K562 (cell line): ENCODE measurements around the gene ARHGAP31. TPM values are rescaled to one million over a fixed set of nuclear protein-coding genes. Genes with fewer than 3 reads are reported as not detected.

Experiments
- ATAC-seq: fragments of 200-7000 bp; cut with Tn5 transposase; 3 replicates; pipeline ENCODE4 v1.9.1; 2020; ENCODE audit warnings: moderate library complexity
- BruUV-seq: library from RNA; stranded (reverse); fragments of 400-500 nt; replicated peaks from 2 replicates; lab custom pipeline; 2021; lab: Mats Ljungman, UMichigan
- CTCF ChIA-PET: fragments of 300-600 bp; formaldehyde crosslinking; extraction: SDS; loops from one replicate; lab custom pipeline; 2021; ENCODE audit warnings: low intra/inter-chr PET ratio; lab: Yijun Ruan, JAX
- POLR2A ChIA-PET: fragments of 300-600, 350-650 bp; sonication (Branson Sonifier 250); formaldehyde crosslinking; extraction: SDS; loops from one replicate; lab custom pipeline; 2021; ENCODE audit warnings: antibody characterized with exemption, inconsistent platforms; lab: Yijun Ruan, JAX
- DNase-seq, 4 experiments: peaks; one replicate each; pipeline versions ENCODE4 v3.0.0 to v3.0.0-alpha.2; 2011 to 2018; ENCODE audit warnings: low spot score in 3 of 4, mixed read lengths in 3 of 4; ENCODE audit errors: extremely low read depth in 1 of 4
- FAIRE-seq: peaks from 2 replicates; lab custom pipeline; 2011; peaks lifted over from hg19 to GRCh38; lab: Jason Lieb, UNC
- H2AFZ ChIP-seq: 2 replicates; pipeline ENCODE4 v1.6.0; 2011; ENCODE audit warnings: low read depth, low read length, control low read depth, inconsistent platforms
- H3K27ac ChIP-seq: fragments of 200-600 bp; 3 replicates; pipeline ENCODE4 v1.8.0; 2011; ENCODE audit warnings: low read depth, mild to moderate bottlenecking, control low read depth, inconsistent platforms, low read length, moderate library complexity, mixed read lengths; ENCODE audit errors: extremely low read depth
- H3K27me3 ChIP-seq, 2 experiments: fragments of 300-600 bp in 1 of 2; 2 replicates in 1 of 2; 3 replicates in 1 of 2; pipeline versions ENCODE4 v1.6.0 to v1.8.0; 2011; ENCODE audit warnings: inconsistent platforms in 2 of 2, low read length in 2 of 2, mild to moderate bottlenecking in 1 of 2, mixed read lengths in 1 of 2, moderate library complexity in 1 of 2; ENCODE audit not compliant: control insufficient read depth in 2 of 2, insufficient read depth in 2 of 2
- H3K36me3 ChIP-seq: fragments of 300-600 bp; 3 replicates; pipeline ENCODE4 v1.8.0; 2011; ENCODE audit warnings: mild to moderate bottlenecking, low read length, inconsistent platforms; ENCODE audit not compliant: control insufficient read depth, insufficient read depth
- H3K4me1 ChIP-seq, 2 experiments: fragments of 200-600 bp in 1 of 2; replicated peaks in 1 of 2; 2 replicates in 1 of 2; 3 replicates in 1 of 2; pipeline versions ENCODE4 v1.5.1 to v1.8.0; 2011; ENCODE audit warnings: inconsistent platforms in 2 of 2, low read length in 2 of 2, mild to moderate bottlenecking in 1 of 2, mixed read lengths in 1 of 2, moderate library complexity in 1 of 2; ENCODE audit not compliant: control insufficient read depth in 2 of 2, insufficient read depth in 2 of 2
- H3K4me2 ChIP-seq: 2 replicates; pipeline ENCODE4 v1.6.1; 2011; ENCODE audit warnings: low read length, control low read depth, inconsistent platforms, mixed read lengths; ENCODE audit not compliant: insufficient read depth
- H3K4me3 ChIP-seq: fragments of 200-600 bp; sonication (generic), shearing (Covaris generic); 2 replicates; pipeline ENCODE4 v1.5.1; 2016; ENCODE audit warnings: control low read depth, inconsistent platforms
- H3K79me2 ChIP-seq: fragments of 200-600 bp; 3 replicates; pipeline ENCODE4 v1.8.0; 2011; ENCODE audit warnings: low read length, inconsistent platforms; ENCODE audit not compliant: control insufficient read depth, insufficient read depth
- H3K9ac ChIP-seq, 2 experiments: 2 replicates each; pipeline versions ENCODE4 v1.6.0 to v1.6.1; 2011; ENCODE audit warnings: low read depth in 2 of 2, low read length in 2 of 2, control low read depth in 1 of 2, inconsistent platforms in 1 of 2, mild to moderate bottlenecking in 1 of 2, mixed read lengths in 1 of 2; ENCODE audit not compliant: insufficient read depth in 1 of 2
- H3K9me1 ChIP-seq: one replicate; pipeline ENCODE4 v1.6.0; 2011; ENCODE audit warnings: inconsistent platforms, mild to moderate bottlenecking, low read length, moderate library complexity; ENCODE audit not compliant: control insufficient read depth, insufficient read depth
- H3K9me3 ChIP-seq: replicated peaks from 2 replicates; pipeline ENCODE4 v1.5.1; 2011; ENCODE audit warnings: low read depth, low read length, inconsistent platforms; ENCODE audit not compliant: control insufficient read depth, insufficient read depth
- H4K20me1 ChIP-seq: replicated peaks from 2 replicates; pipeline ENCODE4 v1.6.1; 2011; ENCODE audit warnings: low read length, inconsistent platforms, mixed read lengths; ENCODE audit not compliant: control insufficient read depth, insufficient read depth
- CHD1 ChIP-seq: fragments of 200-600 bp; sonication (generic); IDR thresholded peaks from one replicate; pipeline ENCODE4 v1.6.1; 2012; ENCODE audit warnings: mild to moderate bottlenecking, moderate library complexity, low read length, inconsistent platforms
- E2F5 ChIP-seq: sonication (generic); formaldehyde crosslinking; IDR thresholded peaks from 2 replicates; pipeline ENCODE4 v1.8.0; 2022; ENCODE audit warnings: mild to moderate bottlenecking, missing genetic modification reagents
- EP300 ChIP-seq: IDR thresholded peaks from 2 replicates; pipeline ENCODE4 v1.6.1; 2012; ENCODE audit warnings: low read length, improper control_type of control experiment
- HINFP ChIP-seq: fragments of 450-650 bp; conservative IDR thresholded peaks from 2 replicates; pipeline ENCODE4 v1.6.1; 2016; ENCODE audit warnings: missing genetic modification characterization, low read depth, mild to moderate bottlenecking, control low read depth, missing compliant biosample characterization
- NR3C1 ChIP-seq: sonication (generic); formaldehyde crosslinking; IDR thresholded peaks from 2 replicates; pipeline ENCODE4 v1.8.1; 2022; ENCODE audit warnings: missing genetic modification reagents
- RAD21 ChIP-seq, 2 experiments: fragments of 250-450 bp in 1 of 2; fragments of 450-650 bp in 1 of 2; sonication (Bioruptor Pico) in 1 of 2; formaldehyde crosslinking in 1 of 2; IDR thresholded peaks in 1 of 2; conservative IDR thresholded peaks in 1 of 2; 2 replicates each; pipeline versions ENCODE4 v1.4.0 to v1.8.0; 2020 to 2022; ENCODE audit warnings: mild to moderate bottlenecking in 2 of 2, moderate library complexity in 1 of 2
- TFAM ChIP-seq: fragments of 250-450 bp; sonication (Bioruptor Pico); conservative IDR thresholded peaks from 2 replicates; pipeline ENCODE4 v1.5.0; 2021; ENCODE audit warnings: mild to moderate bottlenecking, moderate library complexity
- YBX1 ChIP-seq: fragments of 450-650 bp; IDR thresholded peaks from 2 replicates; pipeline ENCODE4 v1.7.1; 2016; ENCODE audit warnings: mild to moderate bottlenecking
- ZNF253 ChIP-seq: fragments of 250-450 bp; sonication (Bioruptor Pico); conservative IDR thresholded peaks from 2 replicates; pipeline ENCODE4 v1.6.1; 2021; ENCODE audit warnings: mild to moderate bottlenecking
- WGBS: fragments of 100-300 bp; shearing (Covaris generic); methylation state at CpG from one replicate; pipeline ENCODE4 v1.1.6; 2016; ENCODE audit warnings: low coverage, mixed read lengths; ENCODE audit not compliant: insufficient coverage; ENCODE audit errors: missing lambda C conversion rate; 5-methylcytosine and 5-hydroxymethylcytosine counted together
- in situ Hi-C: fragments of 300-500 bp; cut with MboI; formaldehyde crosslinking; loops from 4 replicates; pipeline ENCODE4 v1.15.0; 2018; ENCODE audit warnings: inconsistent platforms, mixed read lengths
- intact Hi-C: fragments of 100-400 bp; cut with micrococcal nuclease; formaldehyde crosslinking; loops from 2 replicates; pipeline ENCODE4 v1.14.2; 2022
- polyA plus RNA-seq, 8 experiments: library from polyadenylated mRNA; depleted of rRNA in 4 of 8; stranded (reverse) in 5 of 8; unstranded in 3 of 8; fragments of >200 nt; fragmentation: Nextera tagmentation in 2 of 8; fragmentation: Illumina TruSeq in 1 of 8; extraction: Ambion mirVana in 2 of 8; extraction: Trizol in 1 of 8; gene quantifications; 2 replicates each; pipeline versions ENCODE4 v1.2.1 to v1.2.3, GENCODE V29; 2011 to 2014; ENCODE audit warnings: inconsistent platforms in 1 of 8, missing spikeins in 1 of 8
- total RNA-seq, 7 experiments: library from RNA; depleted of rRNA in 6 of 7; stranded (reverse); fragments of >200 nt in 6 of 7; fragmentation: Illumina TruSeq in 2 of 7; extraction: Trizol in 2 of 7; gene quantifications; 2 replicates each; pipeline versions ENCODE4 v1.2.1 to v1.2.3, GENCODE V29; 2011 to 2021; ENCODE audit warnings: low replicate concordance in 1 of 7
- TF ChIP-seq, protein P1 (sequence below): fragments of 450-650 bp; formaldehyde crosslinking; IDR thresholded peaks from 2 replicates; pipeline ENCODE4 v1.4.0; 2020; ENCODE audit warnings: mild to moderate bottlenecking
- TF ChIP-seq, protein P2 (sequence below): sonication (generic); formaldehyde crosslinking; IDR thresholded peaks from 2 replicates; pipeline ENCODE4 v1.4.0; 2020; ENCODE audit warnings: mild to moderate bottlenecking, missing genetic modification reagents

The ARHGAP31 gene
- total and polyA plus RNA-seq, 9 of the 15 experiments (the other 6 are each of a cell fraction or from before 2014, with no cell fraction given) = under 0.01 to 0.13 (median 0.06) TPM; not detected in 5

DNA sequence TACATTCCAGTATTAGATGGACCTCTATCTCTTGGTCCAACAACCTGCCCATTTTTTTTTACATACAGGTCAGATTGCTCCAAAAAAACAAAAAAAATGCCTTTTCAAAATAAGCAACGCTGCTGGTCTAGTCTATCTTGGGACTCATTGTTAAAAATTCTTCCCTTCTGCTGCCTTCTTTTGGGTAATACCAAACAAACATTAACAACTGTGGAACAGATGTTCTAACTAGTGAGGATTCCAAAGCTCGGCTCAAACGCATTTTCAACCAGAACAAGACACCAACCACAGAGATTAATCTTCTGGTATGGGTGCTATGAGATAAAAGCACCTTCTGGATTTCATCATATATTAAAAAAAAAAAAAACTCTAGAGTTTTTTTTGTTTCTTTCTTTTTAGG, 24.7 kb downstream of the ARHGAP31 start:
- Histone ChIP-seq H3K27ac (no peak overlapping the region), H3K4me2 (no peak overlapping the region), H2AFZ (no peak overlapping the region), H3K4me3 (no peak overlapping the region), H3K79me2 (no peaks in the 10 kb centered on the region), H3K36me3 (no peaks in the 10 kb centered on the region), H3K9ac (no peak overlapping the region), H4K20me1 (no peaks in the 10 kb centered on the region), H3K27me3 (peaks cover 0 to 7% of the 10 kb centered on the region in 2 experiments; a peak in 2 of 5 replicates), H3K9me3 (no peaks in the 10 kb centered on the region), H3K9me1 (no peaks in the 10 kb centered on the region)
- intact Hi-C loops = no loop called here
- in situ Hi-C loops = no loop called here
- no TSS peak for BruUV-seq
- POLR2A ChIA-PET = interaction anchor here (1.2 kb wide), 1 partner anchor 14 kb away, joined by 3 read pairs; no protein-coding TSS in a partner anchor
- ATAC-seq = no peak
- DNase-seq = no peak
- TF ChIP-seq ZNF253 (CRISPR knock-in tag) = no peak
- no peak for TF ChIP-seq NR3C1 (CRISPR knock-in tag)
- TF ChIP-seq EP300 = no peak
- TF ChIP-seq RAD21 (CRISPR knock-in tag; conservative IDR thresholded peaks at IDR 0.05 in 1 of 2, IDR thresholded peaks at IDR 0.05 in 1 of 2) = no peak
- TF ChIP-seq E2F5 (CRISPR knock-in tag) = no peak
- TF ChIP-seq CHD1 = no peak
- no peak for TF ChIP-seq YBX1
- TF ChIP-seq, protein P1, sequence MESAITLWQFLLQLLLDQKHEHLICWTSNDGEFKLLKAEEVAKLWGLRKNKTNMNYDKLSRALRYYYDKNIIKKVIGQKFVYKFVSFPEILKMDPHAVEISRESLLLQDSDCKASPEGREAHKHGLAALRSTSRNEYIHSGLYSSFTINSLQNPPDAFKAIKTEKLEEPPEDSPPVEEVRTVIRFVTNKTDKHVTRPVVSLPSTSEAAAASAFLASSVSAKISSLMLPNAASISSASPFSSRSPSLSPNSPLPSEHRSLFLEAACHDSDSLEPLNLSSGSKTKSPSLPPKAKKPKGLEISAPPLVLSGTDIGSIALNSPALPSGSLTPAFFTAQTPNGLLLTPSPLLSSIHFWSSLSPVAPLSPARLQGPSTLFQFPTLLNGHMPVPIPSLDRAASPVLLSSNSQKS (CRISPR knock-in tag) = no peak
- TF ChIP-seq, protein P2, sequence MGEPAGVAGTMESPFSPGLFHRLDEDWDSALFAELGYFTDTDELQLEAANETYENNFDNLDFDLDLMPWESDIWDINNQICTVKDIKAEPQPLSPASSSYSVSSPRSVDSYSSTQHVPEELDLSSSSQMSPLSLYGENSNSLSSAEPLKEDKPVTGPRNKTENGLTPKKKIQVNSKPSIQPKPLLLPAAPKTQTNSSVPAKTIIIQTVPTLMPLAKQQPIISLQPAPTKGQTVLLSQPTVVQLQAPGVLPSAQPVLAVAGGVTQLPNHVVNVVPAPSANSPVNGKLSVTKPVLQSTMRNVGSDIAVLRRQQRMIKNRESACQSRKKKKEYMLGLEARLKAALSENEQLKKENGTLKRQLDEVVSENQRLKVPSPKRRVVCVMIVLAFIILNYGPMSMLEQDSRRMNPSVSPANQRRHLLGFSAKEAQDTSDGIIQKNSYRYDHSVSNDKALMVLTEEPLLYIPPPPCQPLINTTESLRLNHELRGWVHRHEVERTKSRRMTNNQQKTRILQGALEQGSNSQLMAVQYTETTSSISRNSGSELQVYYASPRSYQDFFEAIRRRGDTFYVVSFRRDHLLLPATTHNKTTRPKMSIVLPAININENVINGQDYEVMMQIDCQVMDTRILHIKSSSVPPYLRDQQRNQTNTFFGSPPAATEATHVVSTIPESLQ (CRISPR knock-in tag) = no peak
- TF ChIP-seq TFAM (CRISPR knock-in tag) = no peak
- TF ChIP-seq HINFP (tag) = no peak
- TF ChIP-seq, all 486 proteins: peak for 0
- FAIRE-seq = no peak
- WGBS = 3% methylated on average over 3 of the region's 3 CpGs
- CTCF ChIA-PET = no interaction called here
- H3K4me1 ChIP-seq = peaks cover 8 to 16% of the 10 kb centered on the region in 2 experiments; a peak in 4 of 5 replicates
